Measurements from ENCODE around the gene SEMA6D.

The SEMA6D gene

GRCh38 chr15:47716516-47716915 is 789 bp upstream of the SEMA6D start:
- intact Hi-C loops (cut with DNase I; ENCODE audit: low total_unique reads) = no loop called here
- H3K4me1 ChIP-seq = peaks cover 0 to 38% (median 17%) of the 10 kb centered on the region in 4 donors
- H3K27me3 ChIP-seq = no peaks in the 10 kb centered on the region
- H3K36me3 ChIP-seq = no peaks in the 10 kb centered on the region
- peak overlapping the region; percentile 55 to 87 for H3K4me3 ChIP-seq
- no peaks in the 10 kb centered on the region for H3K9me3 ChIP-seq
- peak overlapping the region; percentile 77 to 92 for H3K27ac ChIP-seq
- TF ChIP-seq CTCF (IDR thresholded peaks at IDR 0.05) = no peak
- DNase-seq = no peak

GRCh38 chr15:47718497-47719437 is 1.5 kb downstream of the SEMA6D start:
- Histone ChIP-seq H3K27me3 (no peaks in the 10 kb centered on the region), H3K4me3 (peak overlapping the region; percentile 55 to 87), H3K4me1 (peaks cover 0 to 49% (median 20%) of the 10 kb centered on the region in 4 donors), H3K27ac (peak overlapping the region; percentile 77 to 92), H3K36me3 (no peaks in the 10 kb centered on the region), H3K9me3 (no peaks in the 10 kb centered on the region)
- peak; percentile 33 to 69 for DNase-seq
- no peak for TF ChIP-seq CTCF (IDR thresholded peaks at IDR 0.05)
- intact Hi-C loops (cut with DNase I; ENCODE audit: low total_unique reads) = no loop called here

GRCh38 chr15:47719730-47720129 is 2.4 kb downstream of the SEMA6D start:
- Histone ChIP-seq H3K27me3 (no peaks in the 10 kb centered on the region), H3K9me3 (no peaks in the 10 kb centered on the region), H3K4me1 (peaks cover 0 to 59% (median 20%) of the 10 kb centered on the region in 4 donors), H3K4me3 (peak overlapping the region; percentile 55 to 87), H3K27ac (peak overlapping the region; percentile 77 to 92), H3K36me3 (no peaks in the 10 kb centered on the region)
- intact Hi-C loops (cut with DNase I; ENCODE audit: low total_unique reads) = loop anchor here (5.0 kb wide), 1 partner anchor 153 kb away; no protein-coding TSS in a partner anchor
- no peak for DNase-seq
- no peak for TF ChIP-seq CTCF (IDR thresholded peaks at IDR 0.05)

- Histone ChIP-seq H3K4me3 (no peak overlapping the region), H3K27ac (peak overlapping the region; percentile 7 to 92), H3K9me3 (no peaks in the 10 kb centered on the region), H3K36me3 (no peaks in the 10 kb centered on the region), H3K4me1 (peaks cover 0 to 64% (median 21%) of the 10 kb centered on the region in 4 donors), H3K27me3 (no peaks in the 10 kb centered on the region)
- intact Hi-C loops (cut with DNase I; ENCODE audit: low total_unique reads) = loop anchor here (5.0 kb wide), 1 partner anchor 152 kb away; no protein-coding TSS in a partner anchor
- TF ChIP-seq CTCF (IDR thresholded peaks at IDR 0.05) = no peak
- DNase-seq = no peak
These were observed 3.2 kb downstream of the SEMA6D start for GRCh38 chr15:47720555-47720954.

GRCh38 chr15:47721676-47722075 is 4.4 kb downstream of the SEMA6D start:
- DNase-seq = no peak
- Histone ChIP-seq H3K4me3 (no peak overlapping the region), H3K27ac (peak overlapping the region in 1 of 2 donors; percentile 19), H3K9me3 (no peaks in the 10 kb centered on the region), H3K36me3 (no peaks in the 10 kb centered on the region), H3K27me3 (no peaks in the 10 kb centered on the region), H3K4me1 (peaks cover 0 to 64% (median 19%) of the 10 kb centered on the region in 4 donors)
- intact Hi-C loops (cut with DNase I; ENCODE audit: low total_unique reads) = loop anchor here (5.0 kb wide), 1 partner anchor 151 kb away; no protein-coding TSS in a partner anchor
- no peak for TF ChIP-seq CTCF (IDR thresholded peaks at IDR 0.05)

Data from tibial artery (tissue), 4 donors.